ENCODE data around the gene TULP4. TPM values are rescaled to one million over a fixed set of nuclear protein-coding genes. Genes with fewer than 3 reads are reported as not detected.

TULP4 gene
- total RNA-seq, 1 donor from 2014 or later: 105 TPM

DNA sequence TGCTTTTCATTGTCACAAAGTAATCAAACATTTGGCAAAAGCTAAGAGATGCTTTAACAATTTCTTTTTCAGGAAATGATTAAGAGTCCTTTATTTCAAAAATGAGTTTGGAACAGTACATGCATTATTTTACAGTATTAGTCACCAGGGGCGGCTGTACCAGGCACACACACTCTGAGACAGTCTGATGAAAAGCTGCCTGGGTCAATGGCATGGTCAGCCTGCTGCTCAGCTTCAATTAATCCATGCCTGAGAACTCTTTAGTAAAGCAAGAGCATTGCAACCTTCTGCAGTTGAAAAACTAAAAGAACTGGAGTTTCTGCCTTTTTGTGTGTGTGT is 105.5 kb downstream of the TULP4 start:
- Histone ChIP-seq H3K27me3 (ENCODE audit: control insufficient read depth, insufficient read depth, low read length) (no peaks in the 10 kb centered on the region), H3K4me3 (ENCODE audit: low read depth, low read length) (no peak overlapping the region), H3K36me3 (ENCODE audit: control insufficient read depth, insufficient read depth, low read length) (no peaks in the 10 kb centered on the region)
- TF ChIP-seq, protein P1, sequence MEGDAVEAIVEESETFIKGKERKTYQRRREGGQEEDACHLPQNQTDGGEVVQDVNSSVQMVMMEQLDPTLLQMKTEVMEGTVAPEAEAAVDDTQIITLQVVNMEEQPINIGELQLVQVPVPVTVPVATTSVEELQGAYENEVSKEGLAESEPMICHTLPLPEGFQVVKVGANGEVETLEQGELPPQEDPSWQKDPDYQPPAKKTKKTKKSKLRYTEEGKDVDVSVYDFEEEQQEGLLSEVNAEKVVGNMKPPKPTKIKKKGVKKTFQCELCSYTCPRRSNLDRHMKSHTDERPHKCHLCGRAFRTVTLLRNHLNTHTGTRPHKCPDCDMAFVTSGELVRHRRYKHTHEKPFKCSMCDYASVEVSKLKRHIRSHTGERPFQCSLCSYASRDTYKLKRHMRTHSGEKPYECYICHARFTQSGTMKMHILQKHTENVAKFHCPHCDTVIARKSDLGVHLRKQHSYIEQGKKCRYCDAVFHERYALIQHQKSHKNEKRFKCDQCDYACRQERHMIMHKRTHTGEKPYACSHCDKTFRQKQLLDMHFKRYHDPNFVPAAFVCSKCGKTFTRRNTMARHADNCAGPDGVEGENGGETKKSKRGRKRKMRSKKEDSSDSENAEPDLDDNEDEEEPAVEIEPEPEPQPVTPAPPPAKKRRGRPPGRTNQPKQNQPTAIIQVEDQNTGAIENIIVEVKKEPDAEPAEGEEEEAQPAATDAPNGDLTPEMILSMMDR (IDR thresholded peaks at IDR 0.05; ENCODE audit: insufficient read depth, low read length, poor library complexity, severe bottlenecking): no peak
- no peak for DNase-seq (ENCODE audit: low read depth)

DNA sequence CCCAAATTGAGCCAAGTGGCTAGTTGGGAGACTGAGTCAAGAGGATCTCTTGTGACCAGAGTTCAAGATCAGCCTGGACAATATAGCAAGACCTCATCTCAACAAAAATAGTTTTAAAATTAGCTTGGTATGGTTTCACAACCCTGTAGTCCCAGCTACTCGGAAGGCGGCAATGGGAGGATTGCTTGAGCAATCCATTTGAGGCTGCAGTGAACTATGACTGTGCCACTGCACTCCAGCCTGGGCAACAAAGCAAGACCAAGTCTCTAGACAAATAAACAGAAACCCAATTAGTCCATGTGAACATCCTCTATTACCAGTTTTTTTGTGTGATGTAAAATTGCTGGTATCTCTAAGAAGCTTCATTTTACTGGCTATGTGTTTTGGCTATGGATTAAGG is 106.2 kb downstream of the TULP4 start:
- no peak for DNase-seq (ENCODE audit: low read depth)
- Histone ChIP-seq H3K27me3 (ENCODE audit: control insufficient read depth, insufficient read depth, low read length) (no peaks in the 10 kb centered on the region), H3K36me3 (ENCODE audit: control insufficient read depth, insufficient read depth, low read length) (no peaks in the 10 kb centered on the region), H3K4me3 (ENCODE audit: low read depth, low read length) (no peak overlapping the region)
- TF ChIP-seq, protein P1 (IDR thresholded peaks at IDR 0.05; ENCODE audit: insufficient read depth, low read length, poor library complexity, severe bottlenecking): no peak

DNA sequence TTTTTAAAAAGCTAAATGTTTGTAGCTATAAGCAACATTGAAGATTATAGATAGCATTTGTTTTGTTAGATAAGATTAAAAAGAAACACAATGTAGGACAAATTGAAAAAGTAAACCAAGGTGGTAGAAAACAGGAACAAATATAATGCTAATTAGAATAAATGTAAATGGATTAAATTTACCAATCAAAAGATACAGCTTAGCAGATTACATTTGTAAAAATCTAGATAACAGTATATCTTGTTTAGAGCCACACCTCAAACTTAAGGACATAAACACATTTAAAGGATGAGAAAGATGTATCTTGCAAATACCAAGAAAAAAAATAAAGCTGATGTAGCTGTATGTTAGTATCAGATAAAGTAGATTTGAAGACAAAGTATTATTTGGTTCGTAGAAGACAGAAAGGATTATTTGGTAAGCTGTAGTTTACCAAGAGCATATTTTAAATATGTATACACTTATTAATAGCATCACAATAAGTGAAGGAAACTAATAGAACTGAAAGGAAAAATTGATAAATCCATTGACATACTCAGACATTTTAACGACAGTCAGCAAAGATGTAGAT is 107.2 kb downstream of the TULP4 start:
- no peak for DNase-seq (ENCODE audit: low read depth)
- Histone ChIP-seq H3K4me3 (ENCODE audit: low read depth, low read length) (no peak overlapping the region), H3K36me3 (ENCODE audit: control insufficient read depth, insufficient read depth, low read length) (no peaks in the 10 kb centered on the region), H3K27me3 (ENCODE audit: control insufficient read depth, insufficient read depth, low read length) (no peaks in the 10 kb centered on the region)
- TF ChIP-seq, protein P1 (IDR thresholded peaks at IDR 0.05; ENCODE audit: insufficient read depth, low read length, poor library complexity, severe bottlenecking): no peak

GRCh38 chr6:158421381-158421780 is 109.1 kb downstream of the TULP4 start:
- no peak overlapping the region for H3K4me3 ChIP-seq (ENCODE audit: low read depth, low read length)
- no peaks in the 10 kb centered on the region for H3K36me3 ChIP-seq (ENCODE audit: control insufficient read depth, insufficient read depth, low read length)
- TF ChIP-seq, protein P1 (IDR thresholded peaks at IDR 0.05; ENCODE audit: insufficient read depth, low read length, poor library complexity, severe bottlenecking): no peak
- H3K27me3 ChIP-seq (ENCODE audit: control insufficient read depth, insufficient read depth, low read length): no peaks in the 10 kb centered on the region
- no peak for DNase-seq (ENCODE audit: low read depth)

GRCh38 chr6:158422629-158423238 is 110.5 kb downstream of the TULP4 start:
- DNase-seq (ENCODE audit: low read depth): no peak
- no peak overlapping the region for H3K4me3 ChIP-seq (ENCODE audit: low read depth, low read length)

More at GRCh38 chr6:158422629-158423238, 110.5 kb downstream of the TULP4 start:
- Histone ChIP-seq H3K27me3 (ENCODE audit: control insufficient read depth, insufficient read depth, low read length) (no peaks in the 10 kb centered on the region), H3K36me3 (ENCODE audit: control insufficient read depth, insufficient read depth, low read length) (no peaks in the 10 kb centered on the region)
- TF ChIP-seq, protein P1 (IDR thresholded peaks at IDR 0.05; ENCODE audit: insufficient read depth, low read length, poor library complexity, severe bottlenecking): no peak

Data from kidney epithelial cell (primary cell).